Measurements from ENCODE around the gene MAN1B1. TPM values are rescaled to one million over a fixed set of nuclear protein-coding genes. Genes with fewer than 3 reads are reported as not detected.

The MAN1B1 gene
- total and polyA plus RNA-seq, 2 of the 4 experiments (the other 2 are of a cell fraction) = 28.7 to 55.1 TPM

- H3K27me3 ChIP-seq (ENCODE audit: control insufficient read depth, insufficient read depth, low read length) = no peaks in the 10 kb centered on the region
- H3K4me2 ChIP-seq (ENCODE audit: low read depth, low read length) = no peak overlapping the region
- ChIA-PET POLR2A (ENCODE audit: unreplicated experiment) (no interaction called here), CTCF (no interaction called here)
- peak overlapping the region; percentile 55 for H2AK9ac ChIP-seq (replicated peaks; ENCODE audit: low read depth, low read length, poor library complexity)
- no peak overlapping the region for H2BK120ac ChIP-seq (ENCODE audit: low read depth, low read length)
- no peak for TF ChIP-seq MAZ (IDR thresholded peaks at IDR 0.05; ENCODE audit: borderline replicate concordance, low read depth, low read length)
- TF ChIP-seq ELK1 (IDR thresholded peaks at IDR 0.05; ENCODE audit: borderline replicate concordance, low read depth, low read length) = no peak
- TF ChIP-seq SMC3 (IDR thresholded peaks at IDR 0.05; ENCODE audit: low read depth, low read length) = no peak
- no peak for TF ChIP-seq CTCF (conservative IDR thresholded peaks at IDR 0.05; ENCODE audit: low read depth, low read length)
- no peak for TF ChIP-seq RFX5 (IDR thresholded peaks at IDR 0.05; ENCODE audit: low read depth, low read length)
- peaks cover 10% of the 10 kb centered on the region for H4K20me1 ChIP-seq (ENCODE audit: insufficient read depth, low read length)
- no peak overlapping the region for H3K14ac ChIP-seq (replicated peaks; ENCODE audit: low read depth, low read length)
- BruUV-seq (replicated peaks) = no TSS peak
- no peak overlapping the region for H3K56ac ChIP-seq (ENCODE audit: extremely low read depth, insufficient read depth, low read length)
- no peak overlapping the region for H3K9ac ChIP-seq (ENCODE audit: low read depth, low read length)
- H3K4ac ChIP-seq (ENCODE audit: low read depth, low read length) = no peak overlapping the region
- H2BK5ac ChIP-seq (ENCODE audit: low read depth, low read length, poor library complexity, severe bottlenecking) = no peak overlapping the region
- H3K4me3 ChIP-seq (ENCODE audit: insufficient read depth, low read depth, low read length) = no peak overlapping the region
- ATAC-seq (ENCODE audit: low read depth) (no peak), DNase-seq (no peak)
- dilution Hi-C loops (cut with HindIII; ENCODE audit: low sequenced_read_pairs, unreplicated experiment) = no loop called here
- intact Hi-C loops (cut with micrococcal nuclease) = no loop called here
- no peak overlapping the region for H2AK5ac ChIP-seq (ENCODE audit: low read depth, low read length)
- no peak overlapping the region for H2AFZ ChIP-seq (replicated peaks; ENCODE audit: low read length, poor library complexity)
- no peak overlapping the region for H3K27ac ChIP-seq (ENCODE audit: insufficient read depth, low read length)
- no peak overlapping the region for H2BK20ac ChIP-seq (ENCODE audit: low read depth, low read length)
- H3K18ac ChIP-seq (ENCODE audit: low read depth, low read length) = no peak overlapping the region
- no peak overlapping the region for H4K5ac ChIP-seq (ENCODE audit: low read depth, low read length)
- H4K8ac ChIP-seq (ENCODE audit: low read depth in 2 of 2, low read length in 2 of 2) = no peak overlapping the region
- H3K9me3 ChIP-seq (ENCODE audit: control insufficient read depth, insufficient read depth, low read length) = no peaks in the 10 kb centered on the region
- H4K91ac ChIP-seq (ENCODE audit: insufficient read depth, low read depth, low read length) = no peak overlapping the region
- no peak overlapping the region for H3K23ac ChIP-seq (ENCODE audit: low read depth, low read length)
- H3K4me1 ChIP-seq (ENCODE audit: control insufficient read depth, insufficient read depth, low read length) = peaks cover 12% of the 10 kb centered on the region
- H3K79me1 ChIP-seq (ENCODE audit: low read depth in 1 of 2, low read length in 2 of 2) = peaks cover 10 to 47% of the 10 kb centered on the region in 2 experiments
- in situ Hi-C loops (cut with MboI; ENCODE audit: low sequenced_read_pairs) = no loop called here
- H3K36me3 ChIP-seq (ENCODE audit: control insufficient read depth, insufficient read depth, low read length) = peaks cover 24% of the 10 kb centered on the region; the same call in 1 of the 2 replicates
- H2BK15ac ChIP-seq (ENCODE audit: low read depth, low read length) = no peak overlapping the region
- 91% methylated on average over 9 of the region's 24 CpGs; no CpG with 5 or more reads in 1 of the 2 experiments for WGBS, 2 experiments (ENCODE audit: extremely low coverage in 2 of 2, insufficient read length in 1 of 2)
- H3K9me1 ChIP-seq (ENCODE audit: insufficient read depth, low read length) = peaks cover 6% of the 10 kb centered on the region
Observed at GRCh38 chr9:137080260-137081122, 6.3 kb upstream of the MAN1B1 start.
